Lower leg skin (tissue), 3 donors: ENCODE results near the gene ASTN1.

Experiments used
- POLR2A ChIP-seq, 2 donors: fragments of 450-650 bp; IDR thresholded peaks; one replicate each; pipeline ENCODE4 v1.6.1; 2016 to 2017; ENCODE audit warnings: antibody characterized with exemption in 2 of 2, mild to moderate bottlenecking in 1 of 2, moderate library complexity in 1 of 2
- TF ChIP-seq, protein P1 (sequence below), 3 donors: fragments of 450-650 bp; IDR thresholded peaks; one replicate each; pipeline ENCODE4 v1.5.1; 2016; ENCODE audit warnings: antibody characterized with exemption in 3 of 3, mild to moderate bottlenecking in 3 of 3, moderate library complexity in 2 of 3

DNA sequence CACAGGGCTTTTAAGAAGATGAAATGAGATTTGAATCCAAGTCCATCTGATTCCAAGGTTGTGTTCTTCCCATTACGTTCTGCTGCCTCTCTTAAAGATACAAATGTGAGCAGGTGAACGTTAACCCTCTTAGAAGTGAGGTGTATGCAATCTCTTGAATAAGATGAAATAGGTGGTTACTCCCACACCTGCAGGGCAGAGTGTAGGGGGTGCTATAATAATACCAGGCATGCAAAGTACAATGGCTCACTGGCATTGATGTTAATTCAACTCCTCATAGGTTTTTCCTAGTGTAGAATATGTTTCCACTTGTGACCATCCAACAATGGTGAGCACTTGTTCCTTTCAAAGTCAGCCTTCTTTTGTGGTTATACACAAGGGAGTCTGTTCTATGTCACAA is 163.0 kb downstream of the ASTN1 start:
- TF ChIP-seq, protein P1, sequence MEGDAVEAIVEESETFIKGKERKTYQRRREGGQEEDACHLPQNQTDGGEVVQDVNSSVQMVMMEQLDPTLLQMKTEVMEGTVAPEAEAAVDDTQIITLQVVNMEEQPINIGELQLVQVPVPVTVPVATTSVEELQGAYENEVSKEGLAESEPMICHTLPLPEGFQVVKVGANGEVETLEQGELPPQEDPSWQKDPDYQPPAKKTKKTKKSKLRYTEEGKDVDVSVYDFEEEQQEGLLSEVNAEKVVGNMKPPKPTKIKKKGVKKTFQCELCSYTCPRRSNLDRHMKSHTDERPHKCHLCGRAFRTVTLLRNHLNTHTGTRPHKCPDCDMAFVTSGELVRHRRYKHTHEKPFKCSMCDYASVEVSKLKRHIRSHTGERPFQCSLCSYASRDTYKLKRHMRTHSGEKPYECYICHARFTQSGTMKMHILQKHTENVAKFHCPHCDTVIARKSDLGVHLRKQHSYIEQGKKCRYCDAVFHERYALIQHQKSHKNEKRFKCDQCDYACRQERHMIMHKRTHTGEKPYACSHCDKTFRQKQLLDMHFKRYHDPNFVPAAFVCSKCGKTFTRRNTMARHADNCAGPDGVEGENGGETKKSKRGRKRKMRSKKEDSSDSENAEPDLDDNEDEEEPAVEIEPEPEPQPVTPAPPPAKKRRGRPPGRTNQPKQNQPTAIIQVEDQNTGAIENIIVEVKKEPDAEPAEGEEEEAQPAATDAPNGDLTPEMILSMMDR (IDR thresholded peaks at IDR 0.05) = no peak
- no peak for TF ChIP-seq POLR2A (IDR thresholded peaks at IDR 0.05)
